ENCODE results near the gene HEXB.
A peak's percentile ranks its signal among the peaks of the same experiment; 100 is the strongest.

HEXB gene

GRCh38 chr5:74679966-74680365 lies 5.1 kb upstream of the HEXB start:
- TF ChIP-seq CTCF (IDR thresholded peaks at IDR 0.05; ENCODE audit: control insufficient read depth, extremely low read depth, insufficient read depth) = no peak
- H3K4me3 ChIP-seq (ENCODE audit: low read depth, low read length) = no peak overlapping the region
- no peak for DNase-seq (ENCODE audit: low read depth)

DNA sequence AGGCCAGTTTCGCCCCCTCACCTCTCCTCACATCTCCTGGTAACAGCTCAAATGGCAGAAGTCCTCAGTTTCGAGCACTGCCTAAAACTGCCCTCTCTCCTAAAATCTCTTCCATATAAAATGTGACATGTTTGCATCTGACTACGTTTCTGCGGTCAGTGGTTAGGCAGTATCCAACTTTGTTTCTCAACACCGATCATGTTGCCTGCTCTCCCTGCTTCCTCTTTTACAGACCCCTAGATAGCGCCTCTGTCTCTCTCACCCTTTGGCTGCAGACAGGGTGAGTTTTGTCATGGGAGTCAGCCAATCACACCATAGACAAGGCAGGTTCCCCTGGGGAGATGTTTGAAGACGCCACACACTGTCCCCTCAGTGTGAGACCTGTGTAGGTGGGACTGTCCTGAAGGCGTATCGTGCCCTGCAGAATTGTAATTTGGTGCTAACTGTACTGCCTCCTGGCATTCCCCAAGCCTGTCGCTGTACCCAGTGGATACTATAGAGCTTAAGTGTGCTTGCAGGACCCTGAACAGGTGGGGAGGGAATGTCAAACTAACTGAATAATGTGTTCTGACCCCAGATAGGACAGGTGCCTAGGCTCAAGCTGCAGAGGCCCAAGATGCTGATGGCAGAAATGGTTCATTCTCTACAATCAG lies 1.1 kb downstream of the HEXB start:
- H3K4me3 ChIP-seq (ENCODE audit: low read depth, low read length) = peak overlapping the region; percentile 89
- TF ChIP-seq CTCF (IDR thresholded peaks at IDR 0.05; ENCODE audit: control insufficient read depth, extremely low read depth, insufficient read depth) = no peak
- no peak for DNase-seq (ENCODE audit: low read depth)

DNA sequence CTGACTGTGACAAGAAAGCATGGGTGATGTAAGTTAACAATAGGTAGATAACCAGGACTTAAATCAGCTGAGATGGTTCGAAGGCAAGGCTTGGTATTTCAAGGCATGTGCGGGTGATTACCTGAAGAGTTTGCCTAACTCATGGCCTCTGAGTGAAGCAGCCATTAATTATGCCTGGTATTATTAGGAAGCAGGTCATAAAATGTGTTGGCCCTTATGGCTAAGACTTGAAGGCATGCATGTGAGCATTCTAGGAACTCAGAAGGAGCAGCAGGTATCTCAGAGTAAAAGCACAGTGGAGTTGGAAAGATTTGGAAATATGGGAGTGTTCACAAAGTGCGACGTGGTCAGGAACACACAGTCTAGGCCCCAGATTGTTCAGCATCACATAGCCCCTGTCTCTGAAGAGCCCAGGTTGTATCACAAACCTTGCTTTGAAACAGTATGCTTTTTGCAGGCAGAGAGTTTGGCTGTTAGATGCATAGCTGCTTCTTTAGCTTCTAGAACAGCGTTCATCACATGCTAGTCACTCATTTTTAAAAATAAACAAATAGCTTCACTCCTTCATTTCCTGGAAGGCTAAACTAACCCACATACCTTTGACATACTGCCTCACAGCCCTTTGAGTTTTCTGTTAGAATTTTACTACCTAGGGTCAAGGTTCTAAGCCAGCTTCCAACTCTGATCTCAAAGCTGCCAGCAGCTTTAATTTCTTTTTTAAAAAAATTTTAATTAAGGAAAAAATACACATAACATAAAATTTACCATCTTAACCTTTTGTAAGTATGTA lies 2.1 kb downstream of the HEXB start:
- TF ChIP-seq CTCF (IDR thresholded peaks at IDR 0.05; ENCODE audit: control insufficient read depth, extremely low read depth, insufficient read depth) = no peak
- H3K4me3 ChIP-seq (ENCODE audit: low read depth, low read length) = no peak overlapping the region
- DNase-seq (ENCODE audit: low read depth) = no peak

GRCh38 chr5:74693191-74693590 lies 8.2 kb downstream of the HEXB start:
- no peak for TF ChIP-seq CTCF (IDR thresholded peaks at IDR 0.05; ENCODE audit: control insufficient read depth, extremely low read depth, insufficient read depth)
- DNase-seq (ENCODE audit: low read depth) = no peak
- H3K4me3 ChIP-seq (ENCODE audit: low read depth, low read length) = no peak overlapping the region

- no peak overlapping the region for H3K4me3 ChIP-seq (ENCODE audit: low read depth, low read length)
- no peak for TF ChIP-seq CTCF (IDR thresholded peaks at IDR 0.05; ENCODE audit: control insufficient read depth, extremely low read depth, insufficient read depth)
- DNase-seq (ENCODE audit: low read depth) = no peak
These were observed 32.6 kb downstream of the HEXB start for GRCh38 chr5:74717596-74717995.

- peak; percentile 68 for DNase-seq (ENCODE audit: low read depth)
- TF ChIP-seq CTCF (IDR thresholded peaks at IDR 0.05; ENCODE audit: control insufficient read depth, extremely low read depth, insufficient read depth) = no peak
- no peak overlapping the region for H3K4me3 ChIP-seq (ENCODE audit: low read depth, low read length)
These were observed 37.2 kb downstream of the HEXB start for GRCh38 chr5:74722271-74722670.

All from LNCaP clone FGC (cell line).